Measurements from ENCODE around the gene PNLIPRP3.
"Not testable (repeated sequence)": the region's sequence is repeated elsewhere in the genome, so short reads cannot be mapped to it uniquely, and the experiment has no call there.

Gene PNLIPRP3

DNA sequence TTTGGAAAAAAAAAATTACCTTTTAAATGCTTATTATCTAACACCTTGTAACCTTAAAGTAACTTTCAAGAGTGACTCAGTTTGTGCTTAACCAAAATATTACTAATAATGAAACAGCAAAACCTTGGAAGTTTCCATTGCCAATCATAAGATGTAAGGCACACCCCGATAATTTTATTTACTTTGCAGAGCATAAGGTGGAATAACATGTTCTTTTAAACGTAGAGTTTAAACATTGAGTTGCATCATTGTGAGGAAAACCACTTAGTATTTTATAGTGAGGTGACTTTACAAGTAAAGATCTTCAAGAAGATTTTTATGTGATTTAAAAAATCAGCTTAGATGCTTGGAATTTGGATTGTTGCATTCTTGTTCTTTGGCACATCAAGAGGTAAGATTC, at the start of gene PNLIPRP3:
PNLIPRP3 (plus strand) TSS at position 177 of the 400 bp plus-strand sequence; CDS start at position 343, 166 bp downstream.
- no peak for DNase-seq

- no peak for DNase-seq
Measured at GRCh38 chr10:116382290-116382689, 45.4 kb upstream of the PNLIPRP3 start.

- DNase-seq, result no peak
Measured at GRCh38 chr10:116385311-116385710, 42.3 kb upstream of the PNLIPRP3 start.

DNA sequence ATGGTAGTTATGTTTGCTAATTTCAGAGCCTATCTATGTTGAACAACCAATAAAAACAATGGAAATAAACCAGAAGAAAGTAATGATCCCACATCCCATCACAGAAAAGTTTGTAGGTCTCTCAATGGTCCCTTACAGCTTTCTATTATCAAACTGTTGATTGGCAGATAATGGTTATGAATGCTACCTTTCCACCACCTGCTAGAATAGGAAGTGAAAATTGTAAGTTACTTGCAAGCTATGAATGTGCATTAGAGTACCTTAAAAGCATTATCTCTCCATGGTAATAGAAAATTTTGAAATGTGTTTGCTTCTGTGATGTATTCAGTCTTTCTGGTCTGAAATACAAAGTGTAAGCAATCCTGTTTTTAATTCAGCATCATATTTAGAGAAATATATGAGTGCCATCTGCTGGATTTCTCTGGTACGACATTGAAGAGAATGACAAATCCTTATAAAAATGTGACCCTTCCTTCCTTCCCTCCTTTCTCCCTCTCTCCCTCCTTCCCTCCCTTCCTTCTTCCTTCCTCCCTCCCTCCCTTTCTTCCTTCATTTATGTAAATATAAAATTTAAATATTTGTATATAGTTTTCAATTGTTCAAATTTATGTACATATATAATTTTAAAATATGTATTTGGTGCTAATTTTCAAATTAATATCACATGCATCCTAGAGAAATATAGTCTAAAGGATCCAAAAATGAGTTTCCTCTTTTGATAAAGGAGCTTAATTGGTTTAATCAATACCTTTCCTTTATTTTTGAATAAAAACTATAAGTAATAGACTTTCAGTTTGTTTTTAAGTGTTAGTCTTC, 41.4 kb upstream of the PNLIPRP3 start:
- no peak for DNase-seq

- not testable (repeated sequence) for DNase-seq
Measured at GRCh38 chr10:116393246-116393831, 34.3 kb upstream of the PNLIPRP3 start.

DNA sequence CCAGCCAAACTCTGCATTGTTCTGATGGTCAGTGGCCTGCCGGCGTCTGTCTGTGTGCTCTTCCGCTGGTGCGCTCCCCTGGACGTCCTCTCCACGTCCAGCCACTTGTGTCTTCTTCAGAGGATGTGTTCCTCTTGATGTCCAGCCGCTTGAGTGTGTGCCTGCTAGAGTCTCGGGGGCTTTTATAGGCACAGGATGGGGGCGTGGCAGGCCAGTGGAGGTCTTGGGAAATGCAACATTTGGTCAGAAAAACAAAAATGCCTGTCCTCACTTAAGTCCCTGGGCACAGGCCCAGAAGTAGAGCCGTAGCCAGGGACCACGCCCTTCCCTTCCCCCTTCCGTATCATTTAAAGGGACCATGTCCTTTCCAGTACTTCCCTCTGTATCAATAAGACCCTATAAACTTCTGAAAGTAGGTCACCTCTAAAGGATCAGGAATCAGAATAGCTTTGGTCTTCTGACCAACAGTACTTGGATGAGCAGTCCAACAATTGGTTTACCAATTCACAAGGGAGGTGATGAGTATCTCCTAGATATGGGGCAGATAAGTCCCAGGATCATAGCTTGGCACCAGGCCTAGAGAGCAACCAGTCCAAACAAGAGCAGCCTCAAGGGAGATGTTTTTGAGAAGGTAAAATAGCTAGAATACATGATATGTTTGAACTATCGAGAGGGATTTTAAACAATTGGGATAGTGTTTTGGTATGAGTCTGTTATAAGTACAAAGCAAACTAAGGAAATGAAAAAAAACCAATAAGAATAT, 32.2 kb upstream of the PNLIPRP3 start:
- DNase-seq, result no peak

GRCh38 chr10:116398224-116398623, 29.4 kb upstream of the PNLIPRP3 start:
- DNase-seq, result no peak

DNA sequence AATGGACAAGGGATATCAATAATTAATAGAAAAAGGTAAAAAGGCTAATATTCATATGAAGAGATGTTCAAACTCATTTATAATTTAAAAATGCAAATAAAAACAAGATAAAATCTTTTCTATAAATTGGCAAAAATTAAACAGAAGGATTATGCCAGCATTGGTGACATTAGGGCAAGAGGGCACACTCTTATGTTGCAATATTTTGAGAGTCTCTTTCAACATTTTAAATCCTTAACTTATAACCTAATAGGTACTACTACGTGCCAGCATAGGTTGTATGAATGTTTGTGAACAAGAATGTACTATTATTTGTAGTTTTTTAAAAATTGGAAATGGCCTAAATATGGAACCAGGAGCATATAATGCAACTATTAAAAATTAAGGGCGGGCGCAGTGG, 24.8 kb upstream of the PNLIPRP3 start:
- no peak for DNase-seq

DNA sequence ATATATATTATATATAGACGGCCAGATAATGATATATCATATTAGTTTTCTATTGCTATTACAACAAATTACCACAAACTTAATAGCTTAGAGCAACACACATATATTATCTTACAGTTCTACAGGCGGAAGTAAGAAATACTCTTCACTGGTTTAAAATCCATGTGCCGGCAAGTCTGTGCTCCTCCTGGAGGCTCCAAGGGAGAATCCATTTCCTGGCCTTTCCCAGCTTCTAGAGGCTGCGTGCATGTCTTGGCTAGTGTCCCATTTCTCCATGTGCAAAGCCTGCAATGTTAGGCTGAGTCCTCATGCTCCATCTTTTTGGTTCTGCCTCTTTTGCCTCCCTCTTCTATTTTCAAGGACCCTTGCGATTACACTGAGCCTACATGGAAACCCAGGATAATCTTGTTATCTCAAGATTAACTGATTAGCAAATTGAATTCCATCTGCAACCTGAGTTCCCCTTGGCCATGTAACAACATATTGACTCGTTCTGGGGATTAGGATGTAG, 23.9 kb upstream of the PNLIPRP3 start:
- DNase-seq, result no peak

DNA sequence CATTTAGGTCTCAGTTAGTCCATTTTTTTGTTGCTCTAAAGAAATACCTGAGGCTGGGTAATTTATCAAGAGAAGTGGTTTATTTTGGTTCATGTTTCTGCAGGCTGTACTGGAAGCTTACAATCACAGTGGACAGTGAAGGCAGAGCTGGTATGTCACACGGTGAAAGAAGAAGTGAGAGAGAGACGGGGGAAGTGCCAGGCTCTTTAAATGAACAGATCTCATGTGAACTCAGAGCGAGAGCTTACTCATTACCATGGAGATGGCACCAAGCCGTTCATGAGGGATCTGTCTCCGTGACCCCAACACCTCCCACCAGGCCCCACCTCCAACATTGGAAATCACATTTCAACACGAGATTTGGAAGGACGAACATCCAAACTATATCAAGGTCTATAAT, 18.9 kb upstream of the PNLIPRP3 start:
- no peak for DNase-seq

DNA sequence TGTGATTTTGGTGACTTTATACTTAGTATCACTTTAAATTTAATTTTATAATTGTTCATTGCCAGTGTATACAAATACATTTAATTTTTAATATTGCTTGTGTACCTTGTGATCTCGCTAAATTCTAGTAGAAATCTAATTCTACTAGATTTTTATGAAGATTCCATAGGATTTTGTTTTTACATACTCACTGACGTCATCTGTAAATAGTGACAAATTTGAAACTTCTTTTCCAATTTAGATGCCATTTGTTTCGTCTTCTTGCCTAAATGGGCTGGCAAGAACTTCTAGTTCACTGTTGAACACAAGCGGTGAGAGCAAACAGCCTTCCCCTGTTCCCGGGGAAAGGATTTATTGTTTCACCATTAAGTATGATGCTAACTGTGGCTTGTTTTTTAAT, 17.3 kb upstream of the PNLIPRP3 start:
- DNase-seq, result no peak

GRCh38 chr10:116417821-116418220, 9.8 kb upstream of the PNLIPRP3 start:
- no peak for DNase-seq

- no peak for DNase-seq
Measured at GRCh38 chr10:116418389-116418788, 9.3 kb upstream of the PNLIPRP3 start.

DNA sequence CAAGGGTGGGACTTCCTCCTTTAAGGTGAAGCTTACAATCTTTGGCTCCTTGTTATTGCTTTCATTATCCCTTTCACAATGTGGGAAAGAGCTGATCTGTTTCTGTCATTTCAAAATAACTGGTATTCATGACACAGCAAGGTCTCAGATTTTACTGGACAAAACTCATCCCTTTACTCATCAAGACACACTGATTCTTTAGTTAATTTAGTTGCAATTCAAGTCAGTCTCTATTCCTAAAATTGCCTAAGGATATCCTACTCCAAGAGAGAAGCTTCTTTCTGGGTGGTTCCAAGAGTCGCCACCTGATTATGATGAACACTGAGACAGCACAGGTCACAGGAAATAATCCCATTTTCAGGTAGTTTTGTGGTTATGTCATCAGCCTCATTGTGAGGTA, 5.8 kb upstream of the PNLIPRP3 start:
- no peak for DNase-seq

DNA sequence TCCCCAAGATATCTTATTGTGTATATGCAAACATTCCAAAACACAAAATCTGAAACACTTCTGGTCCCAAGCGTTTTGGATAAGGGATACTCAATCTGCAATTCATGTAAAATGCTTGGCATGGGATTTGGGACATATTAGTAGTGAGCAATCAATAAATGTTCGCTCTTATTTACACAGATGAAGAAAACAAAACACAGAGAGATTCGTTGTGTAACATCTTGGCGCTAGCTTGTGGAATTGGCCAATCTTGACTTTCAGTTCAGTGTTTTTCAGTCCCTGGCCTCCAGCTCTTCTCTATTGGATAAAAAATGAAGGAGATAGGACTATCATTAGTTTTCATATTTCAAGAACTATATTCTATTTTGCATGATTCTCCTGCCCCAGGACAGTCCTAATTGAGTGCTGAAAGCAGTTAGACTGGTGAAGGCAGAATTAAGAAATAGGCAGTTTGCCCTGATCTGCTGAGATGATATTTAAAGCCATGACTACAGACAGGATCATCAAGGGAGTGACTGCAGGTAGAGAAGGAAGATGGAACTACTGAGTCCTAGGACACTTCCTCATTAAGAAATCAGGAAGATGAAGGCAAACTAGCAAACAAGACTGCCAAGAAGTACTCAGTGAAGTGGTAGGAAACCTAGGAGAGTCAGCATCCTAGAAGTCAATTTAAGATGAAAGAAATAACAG, 1.8 kb downstream of the PNLIPRP3 start:
- DNase-seq, result no peak

GRCh38 chr10:116430288-116430687, 2.6 kb downstream of the PNLIPRP3 start:
- no peak for DNase-seq

DNA sequence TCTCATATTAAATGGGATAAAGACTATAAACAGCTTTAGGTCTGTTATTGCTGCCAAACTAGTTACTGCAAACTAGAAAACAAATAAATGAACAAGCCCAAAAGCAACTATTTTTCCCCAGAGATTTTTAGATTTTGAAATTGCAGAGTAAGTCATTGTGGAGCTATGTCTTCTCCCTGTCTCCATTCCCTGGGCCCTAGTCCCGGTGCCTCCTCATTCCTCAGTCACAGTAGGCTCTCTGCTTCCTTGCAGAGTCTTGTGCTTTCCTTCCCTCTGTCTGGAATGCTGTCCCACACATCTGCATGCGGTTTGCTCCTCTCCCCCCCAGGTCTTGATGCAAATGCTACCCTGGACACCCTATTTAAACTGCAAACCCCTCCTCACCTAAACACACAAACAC, 4.0 kb downstream of the PNLIPRP3 start:
- no peak for DNase-seq

DNA sequence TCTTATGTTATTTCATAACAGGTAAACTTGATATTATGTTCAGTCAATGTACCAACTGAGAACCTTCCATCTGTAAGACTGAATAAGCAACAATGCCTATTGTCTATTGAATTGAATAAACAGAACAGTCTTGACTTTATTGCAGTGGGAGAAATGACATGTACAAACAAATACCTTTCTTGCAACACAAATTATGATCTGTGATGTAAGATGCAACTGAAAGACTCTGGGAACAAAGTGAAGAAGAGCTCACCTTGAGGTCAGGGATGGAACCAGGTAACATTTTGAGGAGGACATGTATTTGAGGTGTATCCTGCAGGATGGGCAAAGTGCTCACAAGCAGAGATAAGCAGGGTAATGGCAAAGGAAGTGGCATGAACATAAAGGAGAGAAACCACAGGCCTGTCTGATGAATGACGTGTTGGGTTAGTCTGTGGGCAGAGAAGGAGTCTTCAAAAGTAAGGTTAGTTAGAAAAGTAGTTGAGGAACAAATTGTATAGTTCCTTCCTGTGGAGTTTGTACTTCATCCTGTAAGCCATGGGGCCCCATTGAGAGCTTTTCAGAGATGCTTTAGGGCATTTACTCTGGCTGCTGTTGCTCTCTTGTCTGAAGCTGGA, 9.5 kb downstream of the PNLIPRP3 start:
- no peak for DNase-seq

GRCh38 chr10:116440330-116441030, 12.8 kb downstream of the PNLIPRP3 start:
- DNase-seq, result no peak

DNA sequence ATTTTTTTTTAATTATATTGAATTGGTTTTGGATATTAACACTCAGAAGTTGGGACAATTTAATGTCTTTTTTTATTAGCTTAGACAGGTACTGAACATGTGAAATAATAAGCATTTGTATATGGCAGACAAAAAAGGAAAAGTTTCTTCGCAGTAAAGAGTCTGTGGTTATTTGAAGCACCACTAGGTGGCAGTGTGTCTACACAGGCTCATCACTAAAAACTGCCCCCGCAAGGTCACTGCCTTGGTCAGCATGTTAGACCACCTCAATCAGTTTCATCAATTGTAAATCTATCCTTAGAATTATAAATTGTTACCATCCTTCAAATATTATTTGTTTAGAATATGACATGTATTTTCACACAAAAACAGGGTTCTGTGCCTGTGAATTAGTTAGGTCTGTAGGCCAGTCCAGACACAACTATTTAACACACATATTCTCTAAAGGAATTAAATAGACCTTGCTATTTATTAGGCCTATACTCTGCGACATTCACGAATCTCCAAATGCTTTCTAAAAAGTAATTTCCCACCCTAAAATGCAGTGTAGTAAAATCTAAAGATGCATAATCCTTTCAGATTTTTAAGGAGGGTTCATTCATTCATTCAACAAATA, 17.0 kb downstream of the PNLIPRP3 start:
- no peak for DNase-seq

DNA sequence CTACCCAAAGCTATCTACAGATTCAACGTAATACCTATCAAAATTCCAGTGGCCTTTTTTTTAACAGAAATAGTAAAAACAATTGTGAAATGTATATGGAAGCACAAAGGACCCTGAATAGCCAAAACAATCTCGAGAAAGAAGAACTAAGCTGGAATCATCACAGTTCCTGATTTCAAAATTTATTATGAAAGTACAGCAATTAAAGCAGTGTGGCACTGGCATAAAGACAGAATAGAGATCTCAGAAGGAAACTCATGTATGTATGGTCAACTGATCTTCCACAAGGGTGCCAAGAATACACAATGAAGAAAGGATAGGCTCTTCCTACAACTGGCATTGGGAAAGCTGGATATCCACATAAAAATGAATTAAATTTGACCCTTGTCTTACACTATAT, 23.2 kb downstream of the PNLIPRP3 start:
- no peak for DNase-seq

Data from activated naive CD4-positive, alpha-beta T cell (primary cell).